GM12892 (cell line): Measurements from ENCODE around the gene ANKS1B.

Experiments used
- POLR2A ChIP-seq: IDR thresholded peaks from 2 replicates; pipeline ENCODE4 v1.6.1; 2011; ENCODE audit warnings: low read depth, low read length, control low read depth
- POLR2AphosphoS5 ChIP-seq: IDR thresholded peaks from 2 replicates; pipeline ENCODE4 v1.6.1; 2011; ENCODE audit warnings: low read depth, low read length, control low read depth

- no peak for TF ChIP-seq POLR2AphosphoS5
- no peak for TF ChIP-seq POLR2A
Measured at GRCh38 chr12:99146730-99147129, 838.0 kb downstream of the ANKS1B start.
